A549 (cell line): ENCODE results near the gene BMX. TPM values are rescaled to one million over a fixed set of nuclear protein-coding genes. Genes with fewer than 3 reads are reported as not detected.

Source experiments
- ATAC-seq, 2 experiments: fragments of 200-7000 bp in 1 of 2; fragments of >200 bp in 1 of 2; cut with Nextera tagmentation in 1 of 2; cut with Tn5 transposase in 1 of 2; 3 replicates each; pipeline versions ENCODE4 v1.8.0 to v1.9.1; 2018 to 2020; ENCODE audit warnings: mild to moderate bottlenecking in 1 of 2, moderate library complexity in 1 of 2
- CTCF ChIA-PET: fragments of 300-600 bp; sonication (Branson Sonifier 250); formaldehyde crosslinking; extraction: SDS; loops from one replicate; lab custom pipeline; 2021; ENCODE audit warnings: antibody characterized with exemption, inconsistent platforms; lab: Yijun Ruan, JAX
- POLR2A ChIA-PET: fragments of 350-600 bp; formaldehyde crosslinking; extraction: SDS; loops from one replicate; lab custom pipeline; 2021; ENCODE audit warnings: antibody characterized with exemption, inconsistent platforms; lab: Yijun Ruan, JAX
- DNase-seq, 2 experiments: peaks; one replicate each; pipeline versions ENCODE4 v3.0.0 to v3.0.0-alpha.2; 2011 to 2016; ENCODE audit warnings: low read depth in 1 of 2, low spot score in 1 of 2
- FAIRE-seq: peaks from 2 replicates; lab custom pipeline; 2011; peaks lifted over from hg19 to GRCh38; lab: Jason Lieb, UNC
- H3K27ac ChIP-seq, 2 experiments: fragments of >200 bp; sonication (Bioruptor Twin); formaldehyde crosslinking; 3 replicates each; pipeline ENCODE4 v1.5.1; 2016 to 2017
- H3K4me1 ChIP-seq: fragments of >200 bp; sonication (Bioruptor Twin); formaldehyde crosslinking; 3 replicates; pipeline ENCODE4 v1.6.1; 2016
- H3K4me2 ChIP-seq: fragments of >200 bp; sonication (Bioruptor Twin); formaldehyde crosslinking; 3 replicates; pipeline ENCODE4 v1.6.1; 2016
- H3K4me3 ChIP-seq: fragments of >200 bp; sonication (Bioruptor Twin); formaldehyde crosslinking; 3 replicates; pipeline ENCODE4 v1.5.1; 2016
- H3K9me3 ChIP-seq: fragments of >200 bp; sonication (Bioruptor Twin); formaldehyde crosslinking; 3 replicates; pipeline ENCODE4 v1.6.1; 2016
- ATOH8 ChIP-seq: fragments of 250-450 bp; sonication (Bioruptor Pico); IDR thresholded peaks from 2 replicates; pipeline ENCODE4 v1.5.0; 2020; ENCODE audit warnings: low read depth, mild to moderate bottlenecking, moderate library complexity
- CTCF ChIP-seq: fragments of >200 bp; sonication (Bioruptor Twin); formaldehyde crosslinking; IDR thresholded peaks from 3 replicates; pipeline ENCODE4 v1.5.1; 2016
- E2F6 ChIP-seq: IDR thresholded peaks from 2 replicates; pipeline ENCODE4 v1.6.1; 2012; ENCODE audit warnings: low read depth, borderline replicate concordance
- EP300 ChIP-seq, 2 experiments: fragments of >200 bp; sonication (Bioruptor Twin); formaldehyde crosslinking; IDR thresholded peaks; 2 replicates in 1 of 2; 3 replicates in 1 of 2; pipeline ENCODE4 v1.6.1; 2016 to 2017
- ESRRA ChIP-seq: fragments of 150-350 bp; IDR thresholded peaks from 2 replicates; pipeline ENCODE4 v1.6.1; 2014; ENCODE audit warnings: mild to moderate bottlenecking, low read length, borderline replicate concordance
- FOSL2 ChIP-seq, 2 experiments: fragments of 450-650 bp in 1 of 2; fragments of >200 bp in 1 of 2; sonication (Bioruptor Twin) in 1 of 2; formaldehyde crosslinking; IDR thresholded peaks; 2 replicates each; pipeline versions ENCODE4 v1.5.0 to v1.6.1; 2016 to 2020; ENCODE audit warnings: mild to moderate bottlenecking in 1 of 2, moderate library complexity in 1 of 2
- GATA3 ChIP-seq: IDR thresholded peaks from 2 replicates; pipeline ENCODE4 v1.6.1; 2012; ENCODE audit warnings: borderline replicate concordance
- HDAC2 ChIP-seq: fragments of 200-600 bp; sonication (generic); IDR thresholded peaks from 2 replicates; pipeline ENCODE4 v1.6.1; 2016
- HEYL ChIP-seq: fragments of 250-450 bp; sonication (Bioruptor Pico); IDR thresholded peaks from 2 replicates; pipeline ENCODE4 v1.8.0; 2021; ENCODE audit warnings: mild to moderate bottlenecking, moderate library complexity
- HMGXB4 ChIP-seq: fragments of 250-450 bp; sonication (Bioruptor Pico); IDR thresholded peaks from 2 replicates; pipeline ENCODE4 v1.5.0; 2021; ENCODE audit warnings: mild to moderate bottlenecking, moderate library complexity, borderline replicate concordance
- JUN ChIP-seq, 2 experiments: fragments of >200 bp; sonication (Bioruptor Twin); formaldehyde crosslinking; IDR thresholded peaks; 2 replicates in 1 of 2; 3 replicates in 1 of 2; pipeline ENCODE4 v1.6.1; 2016 to 2017
- JUNB ChIP-seq: fragments of >200 bp; sonication (Bioruptor Twin); formaldehyde crosslinking; IDR thresholded peaks from 2 replicates; pipeline ENCODE4 v1.6.1; 2016
- KDM1A ChIP-seq: fragments of 200-600 bp; sonication (generic); IDR thresholded peaks from 2 replicates; pipeline ENCODE4 v1.6.1; 2016; ENCODE audit warnings: low read depth, mild to moderate bottlenecking
- KDM5A ChIP-seq: fragments of 200-600 bp; sonication (generic); IDR thresholded peaks from 2 replicates; pipeline ENCODE4 v1.6.1; 2016; ENCODE audit warnings: antibody characterized with exemption, mild to moderate bottlenecking
- MAX ChIP-seq: IDR thresholded peaks from 2 replicates; pipeline ENCODE4 v1.6.1; 2012
- NPAS2 ChIP-seq: fragments of 250-450 bp; sonication (Bioruptor Pico); IDR thresholded peaks from 2 replicates; pipeline ENCODE4 v1.8.0; 2022; ENCODE audit warnings: mild to moderate bottlenecking, moderate library complexity, borderline replicate concordance
- PHF8 ChIP-seq: fragments of 200-600 bp; sonication (generic); IDR thresholded peaks from 2 replicates; pipeline ENCODE4 v1.6.1; 2016; ENCODE audit warnings: low read depth, mild to moderate bottlenecking, antibody characterized with exemption, moderate library complexity, borderline replicate concordance
- POLR2A ChIP-seq: IDR thresholded peaks from 2 replicates; pipeline ENCODE4 v1.6.1; 2012; ENCODE audit warnings: mild to moderate bottlenecking, low read length
- RARB ChIP-seq: fragments of 250-450 bp; sonication (Bioruptor Pico); IDR thresholded peaks from 2 replicates; pipeline ENCODE4 v1.8.0; 2021; ENCODE audit warnings: mild to moderate bottlenecking, moderate library complexity
- RCOR1 ChIP-seq: fragments of 150-350 bp; IDR thresholded peaks from 2 replicates; pipeline ENCODE4 v1.6.1; 2014; ENCODE audit warnings: antibody characterized with exemption, low read length, low read depth
- RFX5 ChIP-seq: fragments of 450-650 bp; IDR thresholded peaks from 2 replicates; pipeline ENCODE4 v1.7.1; 2014; ENCODE audit warnings: antibody characterized with exemption, mild to moderate bottlenecking, moderate library complexity
- SREBF2 ChIP-seq: fragments of 450-650 bp; IDR thresholded peaks from 2 replicates; pipeline ENCODE4 v1.6.1; 2014; ENCODE audit warnings: mild to moderate bottlenecking, moderate library complexity
- TFCP2L1 ChIP-seq: fragments of 250-450 bp; sonication (Bioruptor Pico); IDR thresholded peaks from 2 replicates; pipeline ENCODE4 v1.5.0; 2021; ENCODE audit warnings: mild to moderate bottlenecking
- TP53 ChIP-seq: fragments of 250-450 bp; sonication (Bioruptor Pico); IDR thresholded peaks from 2 replicates; pipeline ENCODE4 v1.5.0; 2021; ENCODE audit warnings: mild to moderate bottlenecking, moderate library complexity
- USF2 ChIP-seq: fragments of 450-650 bp; IDR thresholded peaks from 2 replicates; pipeline ENCODE4 v1.6.1; 2014; ENCODE audit warnings: antibody characterized with exemption
- ZC3H11A ChIP-seq: fragments of 450-650 bp; IDR thresholded peaks from 2 replicates; pipeline ENCODE4 v1.6.1; 2014; ENCODE audit warnings: antibody characterized with exemption, mild to moderate bottlenecking
- ZSCAN20 ChIP-seq: fragments of 250-450 bp; sonication (Bioruptor Pico); IDR thresholded peaks from 2 replicates; pipeline ENCODE4 v1.8.0; 2022; ENCODE audit warnings: mild to moderate bottlenecking, moderate library complexity
- WGBS: methylation state at CpG from one replicate; pipeline ENCODE4 v1.1.6; 2017; ENCODE audit errors: missing lambda C conversion rate; 5-methylcytosine and 5-hydroxymethylcytosine counted together
- polyA plus RNA-seq, 4 experiments: library from polyadenylated mRNA; depleted of rRNA in 3 of 4; stranded (reverse); fragments of >200 nt; fragmentation: RNase III in 1 of 4; extraction: RNeasy Plus Mini Kit Qiagen cat#74134 plus additional on column Dnase treatment in 1 of 4; gene quantifications; 2 replicates in 3 of 4; 3 replicates in 1 of 4; pipeline ENCODE4 v1.2.3, GENCODE V29; 2011 to 2017

The BMX gene
- polyA plus RNA-seq, 2 of the 4 experiments (the other 2 are of a cell fraction) = not detected

GRCh38 chrX:15599461-15599860 is 98.9 kb downstream of the BMX start:
- TF ChIP-seq EP300 (IDR thresholded peaks at IDR 0.05) (no peak), ZSCAN20 (CRISPR knock-in tag) (no peak), GATA3 (no peak), RCOR1 (no peak), POLR2A (no peak), USF2 (no peak), ZC3H11A (no peak), TFCP2L1 (CRISPR knock-in tag) (no peak), HDAC2 (no peak), TP53 (CRISPR knock-in tag) (no peak), RARB (CRISPR knock-in tag) (no peak), NPAS2 (CRISPR knock-in tag) (no peak), FOSL2 (IDR thresholded peaks at IDR 0.05) (no peak), FOSL2 (CRISPR knock-in tag; IDR thresholded peaks at IDR 0.05) (no peak), HMGXB4 (CRISPR knock-in tag) (no peak), CTCF (no peak), MAX (no peak), HEYL (CRISPR knock-in tag) (no peak)
- FAIRE-seq = no peak
- CTCF ChIA-PET = no interaction called here
- Histone ChIP-seq H3K27ac (no peak overlapping the region), H3K4me2 (no peak overlapping the region), H3K4me1 (no peaks in the 10 kb centered on the region), H3K4me3 (no peak overlapping the region), H3K9me3 (no peaks in the 10 kb centered on the region)
- POLR2A ChIA-PET = no interaction called here
- 8% methylated on average over 4 of the region's 4 CpGs for WGBS
- no peak for ATAC-seq
- DNase-seq = no peak

GRCh38 chrX:15600049-15600448 is 99.4 kb downstream of the BMX start:
- ATAC-seq (no peak), DNase-seq (no peak), FAIRE-seq (peak; percentile 94)
- Histone ChIP-seq H3K4me2 (no peak overlapping the region), H3K27ac (no peak overlapping the region), H3K4me1 (no peaks in the 10 kb centered on the region), H3K9me3 (no peaks in the 10 kb centered on the region), H3K4me3 (no peak overlapping the region)
- TF ChIP-seq PHF8 (no peak), ESRRA (no peak), KDM5A (no peak)
- ChIA-PET CTCF (no interaction called here), POLR2A (no interaction called here)

GRCh38 chrX:15600745-15601144 is 100.1 kb downstream of the BMX start, which contains the start of gene ACE2:
Gene ACE2, minus strand, starts transcription at chrX:15600960. Its CDS starts 49 bp downstream, at chrX:15600911.
- no peak within 1 kb of the TSS for H3K4me3 ChIP-seq
- H3K4me1 ChIP-seq = no peaks in the 10 kb centered on the region
- DNase-seq = no peak
- no peak for FAIRE-seq
- 60% methylated on average over 4 of the region's 4 CpGs for WGBS
- POLR2A ChIA-PET = no interaction called here
- no peaks in the 10 kb centered on the region for H3K9me3 ChIP-seq
- ATAC-seq = no peak
- no peak within 1 kb of the TSS for H3K4me2 ChIP-seq
- CTCF ChIA-PET = no interaction called here
- no peak within 1 kb of the TSS for H3K27ac ChIP-seq
- TF ChIP-seq JUN (IDR thresholded peaks at IDR 0.05) (no peak), SREBF2 (no peak), E2F6 (no peak), RARB (CRISPR knock-in tag) (no peak), KDM1A (no peak), JUNB (no peak), ATOH8 (CRISPR knock-in tag) (no peak), ZC3H11A (no peak), RFX5 (no peak)
- TF ChIP-seq, all 56 proteins: peak for 0
